ENCODE measurements around the gene LILRA5.

The LILRA5 gene

GRCh38 chr19:54266133-54266532 lies 46.8 kb downstream of the LILRA5 start:
- TF ChIP-seq POLR2AphosphoS5 (IDR thresholded peaks at IDR 0.05; ENCODE audit: low read depth) (no peak), CTCF (IDR thresholded peaks at IDR 0.05; ENCODE audit: insufficient read depth, low read length) (peak; percentile 84)
- Histone ChIP-seq H3K27ac (replicated peaks) (no peak overlapping the region), H3K4me3 (replicated peaks; ENCODE audit: insufficient read depth, low read length) (no peak overlapping the region), H3K27me3 (ENCODE audit: insufficient read depth, poor library complexity, severe bottlenecking) (peaks cover 9% of the 10 kb centered on the region)
- peak in 1 of 2 experiments; percentile 69 for DNase-seq (ENCODE audit: low read depth in 1 of 2, low spot score in 1 of 2)

- no peak for DNase-seq (ENCODE audit: low read depth in 1 of 2, low spot score in 1 of 2)
- H3K27ac ChIP-seq (replicated peaks) = no peak overlapping the region
- peaks cover 16% of the 10 kb centered on the region for H3K27me3 ChIP-seq (ENCODE audit: insufficient read depth, poor library complexity, severe bottlenecking)
- no peak for TF ChIP-seq SPI1 (IDR thresholded peaks at IDR 0.05; ENCODE audit: borderline replicate concordance, low read depth)
- TF ChIP-seq REST (IDR thresholded peaks at IDR 0.05; ENCODE audit: insufficient replicate concordance, low read depth) = no peak
- H3K4me3 ChIP-seq (replicated peaks; ENCODE audit: insufficient read depth, low read length) = no peak overlapping the region
Observed at GRCh38 chr19:54262470-54262869, 50.5 kb downstream of the LILRA5 start.

- no peak overlapping the region for H3K4me3 ChIP-seq (replicated peaks; ENCODE audit: insufficient read depth, low read length)
- peaks cover 16% of the 10 kb centered on the region for H3K27me3 ChIP-seq (ENCODE audit: insufficient read depth, poor library complexity, severe bottlenecking)
- DNase-seq (ENCODE audit: low read depth in 1 of 2, low spot score in 1 of 2) = no peak
- no peak for TF ChIP-seq POLR2AphosphoS5 (IDR thresholded peaks at IDR 0.05; ENCODE audit: low read depth)
- no peak for TF ChIP-seq GABPA (IDR thresholded peaks at IDR 0.05; ENCODE audit: low read depth)
- TF ChIP-seq REST (IDR thresholded peaks at IDR 0.05; ENCODE audit: insufficient replicate concordance, low read depth) = no peak
- TF ChIP-seq SPI1 (IDR thresholded peaks at IDR 0.05; ENCODE audit: borderline replicate concordance, low read depth) = no peak
- TF ChIP-seq CTCF (IDR thresholded peaks at IDR 0.05; ENCODE audit: insufficient read depth, low read length) = no peak
- H3K27ac ChIP-seq (replicated peaks) = no peak overlapping the region
Observed at GRCh38 chr19:54262066-54262465, 50.9 kb downstream of the LILRA5 start.

GRCh38 chr19:54257116-54257480 lies 55.9 kb downstream of the LILRA5 start, which contains the start of gene LILRB5:
Gene LILRB5, minus strand, starts transcription at chr19:54257273. Its CDS starts 80 bp downstream, at chr19:54257193.
- no peak for DNase-seq (ENCODE audit: low read depth in 1 of 2, low spot score in 1 of 2)
- Histone ChIP-seq H3K27me3 (ENCODE audit: insufficient read depth, poor library complexity, severe bottlenecking) (peaks cover 27% of the 10 kb centered on the region), H3K4me3 (replicated peaks; ENCODE audit: insufficient read depth, low read length) (no peak within 1 kb of the TSS), H3K27ac (replicated peaks) (no peak within 1 kb of the TSS)
- no peak for TF ChIP-seq CTCF (IDR thresholded peaks at IDR 0.05; ENCODE audit: insufficient read depth, low read length)
- no peak for TF ChIP-seq GABPA (IDR thresholded peaks at IDR 0.05; ENCODE audit: low read depth)
- no peak for TF ChIP-seq POLR2AphosphoS5 (IDR thresholded peaks at IDR 0.05; ENCODE audit: low read depth)
- no peak for TF ChIP-seq REST (IDR thresholded peaks at IDR 0.05; ENCODE audit: insufficient replicate concordance, low read depth)
- no peak for TF ChIP-seq SPI1 (IDR thresholded peaks at IDR 0.05; ENCODE audit: borderline replicate concordance, low read depth)
